Activated CD4-positive, CD25-positive, alpha-beta regulatory T cell treated with anti-CD3 and anti-CD28 coated beads, Interleukin-2, amount 50 U/mL, for 72 hours (primary cell): ENCODE measurements around the gene GMEB2.
"Not testable (repeated sequence)": the region's sequence is repeated elsewhere in the genome, so short reads cannot be mapped to it uniquely, and the experiment has no call there.

Experiments used
- DNase-seq: peaks from one replicate; pipeline ENCODE4 v3.0.0; 2021

Gene GMEB2

GRCh38 chr20:63586797-63587196, 40.1 kb downstream of the GMEB2 start:
- no peak for DNase-seq

GRCh38 chr20:63585616-63586565, 41.0 kb downstream of the GMEB2 start:
- DNase-seq: no peak

GRCh38 chr20:63582382-63583063, 44.4 kb downstream of the GMEB2 start:
- no peak for DNase-seq

- no peak for DNase-seq
Observed at GRCh38 chr20:63580796-63581461, 46.0 kb downstream of the GMEB2 start.

GRCh38 chr20:63579017-63579694, 47.7 kb downstream of the GMEB2 start:
- DNase-seq: no peak

- DNase-seq: no peak
Observed at GRCh38 chr20:63578224-63579016, 48.5 kb downstream of the GMEB2 start.

GRCh38 chr20:63577317-63577894, 49.5 kb downstream of the GMEB2 start:
- DNase-seq: no peak

GRCh38 chr20:63576311-63576710, 50.6 kb downstream of the GMEB2 start:
- no peak for DNase-seq

GRCh38 chr20:63574829-63575743, 51.8 kb downstream of the GMEB2 start:
- DNase-seq: no peak

GRCh38 chr20:63574156-63574828, 52.6 kb downstream of the GMEB2 start, which contains the start of gene HELZ2:
Gene HELZ2 (minus strand): TSS chr20:63574239. CDS start chr20:63572385, 1,854 bp downstream.
- peak; percentile 63 for DNase-seq

GRCh38 chr20:63573647-63574131, 53.2 kb downstream of the GMEB2 start:
- DNase-seq: no peak

- DNase-seq: no peak
Observed at GRCh38 chr20:63572788-63573646, 53.9 kb downstream of the GMEB2 start.

- DNase-seq: no peak
Observed at GRCh38 chr20:63572071-63572787, 54.7 kb downstream of the GMEB2 start.

GRCh38 chr20:63571087-63571478, 55.8 kb downstream of the GMEB2 start:
- DNase-seq: not testable (repeated sequence)

- DNase-seq: no peak
Observed at GRCh38 chr20:63570281-63571086, 56.4 kb downstream of the GMEB2 start.

- no peak for DNase-seq
Observed at GRCh38 chr20:63568986-63569949, 57.6 kb downstream of the GMEB2 start.
